Gastroesophageal sphincter (tissue), 4 donors: Measurements from ENCODE around the gene PRXL2B. TPM values are rescaled to one million over a fixed set of nuclear protein-coding genes. Genes with fewer than 3 reads are reported as not detected.

Source experiments
- ATAC-seq: fragments of 150-250 bp; one replicate; pipeline ENCODE4 v1.9.1; 2016; ENCODE audit warnings: mild to moderate bottlenecking, moderate library complexity
- H3K27ac ChIP-seq, 4 donors: fragments of 200-600 bp; sonication (generic) in 3 of 4; 1 replicate in 3 of 4; 2 replicates in 1 of 4; pipeline ENCODE4 v1.5.1; 2016 to 2019
- H3K27me3 ChIP-seq: fragments of 200-600 bp; sonication (generic); one replicate; pipeline ENCODE4 v1.5.1; 2019
- H3K36me3 ChIP-seq, 2 donors: fragments of 200-600 bp; sonication (generic); one replicate each; pipeline ENCODE4 v1.5.1; 2019; ENCODE audit warnings: control low read depth in 1 of 2
- H3K4me1 ChIP-seq, 3 donors: fragments of 200-600 bp; sonication (generic); 1 replicate in 2 of 3; 2 replicates in 1 of 3; pipeline ENCODE4 v1.5.1; 2016 to 2019; ENCODE audit warnings: control low read depth in 2 of 3
- H3K4me3 ChIP-seq, 2 donors: fragments of 200-600 bp; sonication (generic); one replicate each; pipeline ENCODE4 v1.5.1; 2019; ENCODE audit warnings: mild to moderate bottlenecking in 1 of 2, moderate library complexity in 1 of 2
- H3K9me3 ChIP-seq, 3 donors: fragments of 200-600 bp; sonication (generic); one replicate each; pipeline ENCODE4 v1.5.1; 2017 to 2019; ENCODE audit warnings: control low read depth in 2 of 3
- EP300 ChIP-seq: sonication (generic); formaldehyde crosslinking; IDR thresholded peaks from one replicate; pipeline ENCODE4 v1.6.1; 2017; ENCODE audit warnings: antibody characterized with exemption, mild to moderate bottlenecking
- POLR2A ChIP-seq, 2 donors: fragments of 450-650 bp; IDR thresholded peaks; one replicate each; pipeline ENCODE4 v1.6.1; 2017; ENCODE audit warnings: antibody characterized with exemption in 2 of 2, mild to moderate bottlenecking in 2 of 2, moderate library complexity in 1 of 2
- POLR2AphosphoS5 ChIP-seq: sonication (generic); formaldehyde crosslinking; IDR thresholded peaks from one replicate; pipeline ENCODE4 v1.6.1; 2017; ENCODE audit warnings: antibody characterized with exemption
- WGBS, 2 donors: methylation state at CpG; one replicate each; pipeline ENCODE4 v1.1.5; 2018; ENCODE audit warnings: low coverage in 1 of 2; 5-methylcytosine and 5-hydroxymethylcytosine counted together
- total RNA-seq, 4 donors: library from RNA; depleted of rRNA; stranded (reverse); fragments of >200 nt; gene quantifications; one replicate each; pipeline ENCODE4 v1.1.0, GENCODE V29; 2016
- TF ChIP-seq, protein P1 (sequence below), 4 experiments: fragments of 200-600 bp in 2 of 4; fragments of 450-650 bp in 2 of 4; sonication (generic) in 1 of 4; IDR thresholded peaks; one replicate each; pipeline ENCODE4 v1.5.1; 2017 to 2019; ENCODE audit warnings: antibody characterized with exemption in 4 of 4, mild to moderate bottlenecking in 2 of 4, moderate library complexity in 2 of 4

PRXL2B gene
- total RNA-seq, 4 donors from 2014 or later, result 6.5 to 24.1 (median 14.0) TPM

DNA sequence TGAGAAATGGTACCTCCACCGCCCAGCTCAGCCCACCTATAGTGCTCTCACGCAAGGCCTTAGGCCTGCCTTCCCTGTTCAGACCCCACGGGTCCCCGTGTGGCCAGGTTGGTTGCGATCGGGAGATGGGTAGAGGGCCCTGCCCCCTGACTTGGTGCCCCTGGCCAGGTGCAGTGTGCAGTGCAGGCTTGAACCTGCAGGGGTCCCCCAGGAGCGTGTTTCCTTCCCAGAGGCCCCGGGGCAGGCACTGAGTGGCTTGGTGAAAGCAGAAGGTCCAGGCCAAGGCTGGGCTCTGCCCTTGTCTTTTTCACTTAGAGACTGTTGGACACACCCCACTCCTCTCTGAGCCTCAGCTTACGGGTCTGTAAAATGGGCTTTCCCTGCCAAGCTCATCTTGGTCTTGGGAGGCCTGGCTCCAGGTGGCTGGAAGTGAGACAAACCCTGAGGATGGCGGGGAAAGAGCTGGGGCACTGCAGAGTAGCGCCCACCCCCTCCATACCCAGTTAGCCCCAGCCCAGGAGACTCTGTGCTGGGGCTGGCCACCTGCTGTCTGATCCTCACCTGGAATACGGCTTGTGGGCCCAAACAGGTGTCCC is 47.2 kb upstream of the PRXL2B start:
- 100% methylated on average over 1 of the region's 12 CpGs; no CpG with 5 or more reads in 1 of the 2 donors for WGBS, 2 donors
- no peaks in the 10 kb centered on the region for H3K9me3 ChIP-seq
- H3K27me3 ChIP-seq, result peaks cover 99% of the 10 kb centered on the region
- H3K4me3 ChIP-seq, result no peak overlapping the region
- no peaks in the 10 kb centered on the region for H3K36me3 ChIP-seq
- H3K4me1 ChIP-seq, result peaks cover 0 to 20% (median 0%) of the 10 kb centered on the region in 3 donors
- no peak for TF ChIP-seq POLR2A (IDR thresholded peaks at IDR 0.05)
- TF ChIP-seq POLR2AphosphoS5, result no peak
- TF ChIP-seq, protein P1, sequence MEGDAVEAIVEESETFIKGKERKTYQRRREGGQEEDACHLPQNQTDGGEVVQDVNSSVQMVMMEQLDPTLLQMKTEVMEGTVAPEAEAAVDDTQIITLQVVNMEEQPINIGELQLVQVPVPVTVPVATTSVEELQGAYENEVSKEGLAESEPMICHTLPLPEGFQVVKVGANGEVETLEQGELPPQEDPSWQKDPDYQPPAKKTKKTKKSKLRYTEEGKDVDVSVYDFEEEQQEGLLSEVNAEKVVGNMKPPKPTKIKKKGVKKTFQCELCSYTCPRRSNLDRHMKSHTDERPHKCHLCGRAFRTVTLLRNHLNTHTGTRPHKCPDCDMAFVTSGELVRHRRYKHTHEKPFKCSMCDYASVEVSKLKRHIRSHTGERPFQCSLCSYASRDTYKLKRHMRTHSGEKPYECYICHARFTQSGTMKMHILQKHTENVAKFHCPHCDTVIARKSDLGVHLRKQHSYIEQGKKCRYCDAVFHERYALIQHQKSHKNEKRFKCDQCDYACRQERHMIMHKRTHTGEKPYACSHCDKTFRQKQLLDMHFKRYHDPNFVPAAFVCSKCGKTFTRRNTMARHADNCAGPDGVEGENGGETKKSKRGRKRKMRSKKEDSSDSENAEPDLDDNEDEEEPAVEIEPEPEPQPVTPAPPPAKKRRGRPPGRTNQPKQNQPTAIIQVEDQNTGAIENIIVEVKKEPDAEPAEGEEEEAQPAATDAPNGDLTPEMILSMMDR (IDR thresholded peaks at IDR 0.05), result no peak
- TF ChIP-seq EP300, result no peak
- no peak for ATAC-seq
- H3K27ac ChIP-seq, result no peak overlapping the region

DNA sequence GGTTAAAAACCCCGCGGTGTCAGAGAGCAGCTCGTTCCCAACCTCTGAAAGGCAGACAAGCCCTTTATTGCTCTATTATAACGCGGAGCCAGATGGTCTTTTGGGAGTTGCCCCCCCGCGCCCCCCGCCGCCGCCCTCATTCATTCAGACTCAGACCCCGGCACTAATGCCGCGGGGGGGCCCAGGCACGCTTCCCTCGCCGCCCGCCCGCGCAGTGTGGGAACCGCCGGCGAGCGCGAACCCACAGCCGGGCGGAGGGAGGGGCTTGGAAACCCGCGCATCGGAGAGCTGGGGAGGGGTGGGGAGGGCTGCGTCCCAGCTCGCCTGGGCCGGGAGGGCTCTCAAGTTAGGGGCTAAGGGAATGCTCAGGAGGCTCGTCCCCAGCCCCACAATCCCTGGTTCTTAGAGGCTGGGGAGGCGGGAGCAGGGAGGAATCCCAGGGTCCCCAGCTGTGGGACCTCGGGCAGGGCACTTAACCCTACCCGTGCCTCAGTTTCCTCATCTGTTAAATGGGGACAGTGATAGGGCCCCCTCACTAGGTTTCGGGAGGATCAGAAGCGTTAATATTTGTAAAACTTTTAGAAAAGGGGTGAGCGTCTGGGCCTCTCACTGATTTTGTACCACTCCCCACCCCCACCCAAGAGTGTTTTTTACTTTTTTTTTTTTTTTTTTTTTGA is 45.6 kb upstream of the PRXL2B start:
- Histone ChIP-seq H3K4me3 (no peak overlapping the region), H3K4me1 (peaks cover 0 to 35% (median 13%) of the 10 kb centered on the region in 3 donors), H3K36me3 (no peaks in the 10 kb centered on the region), H3K9me3 (no peaks in the 10 kb centered on the region), H3K27me3 (peaks cover 99% of the 10 kb centered on the region), H3K27ac (no peak overlapping the region)
- no peak for ATAC-seq
- 100% methylated on average over 1 to 3 of the region's 39 CpGs for WGBS, 2 donors
- TF ChIP-seq POLR2A (IDR thresholded peaks at IDR 0.05) (no peak), POLR2AphosphoS5 (no peak), EP300 (no peak)
- TF ChIP-seq, protein P1 (IDR thresholded peaks at IDR 0.05), result no peak

DNA sequence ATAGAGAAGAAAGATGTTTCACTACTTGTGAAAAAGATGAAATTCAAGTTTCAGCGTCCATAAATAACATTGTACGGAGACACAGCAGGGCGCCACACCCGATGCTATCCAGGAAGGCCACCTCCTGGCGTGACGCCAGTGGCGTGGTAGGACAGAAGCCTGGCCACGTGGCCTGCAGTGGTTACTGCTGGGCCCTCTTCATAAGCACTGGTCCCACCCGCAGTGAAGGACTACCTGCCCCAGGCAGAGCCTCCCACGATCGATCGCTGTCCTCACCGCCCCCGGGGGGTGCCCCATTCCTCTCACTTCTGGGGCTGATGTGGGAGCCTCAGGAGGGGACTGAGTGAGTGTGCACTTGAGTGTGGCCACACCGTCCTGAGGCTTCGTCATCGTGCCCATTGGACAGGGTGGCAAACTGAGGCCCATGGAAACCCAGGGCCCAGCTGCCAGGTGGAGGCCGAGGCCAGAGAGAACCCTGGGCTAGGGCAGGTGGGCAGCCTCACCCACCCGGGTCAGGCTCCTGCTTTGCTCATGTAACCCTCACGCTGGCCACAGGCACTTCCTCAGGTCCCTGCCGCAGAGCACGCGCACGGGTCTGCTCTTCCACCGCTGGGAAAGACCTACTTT is 44.8 kb upstream of the PRXL2B start:
- TF ChIP-seq EP300, result no peak
- TF ChIP-seq, protein P1 (IDR thresholded peaks at IDR 0.05), result no peak
- TF ChIP-seq POLR2AphosphoS5, result no peak
- no peak for TF ChIP-seq POLR2A (IDR thresholded peaks at IDR 0.05)
- H3K27me3 ChIP-seq, result peaks cover 99% of the 10 kb centered on the region

DNA sequence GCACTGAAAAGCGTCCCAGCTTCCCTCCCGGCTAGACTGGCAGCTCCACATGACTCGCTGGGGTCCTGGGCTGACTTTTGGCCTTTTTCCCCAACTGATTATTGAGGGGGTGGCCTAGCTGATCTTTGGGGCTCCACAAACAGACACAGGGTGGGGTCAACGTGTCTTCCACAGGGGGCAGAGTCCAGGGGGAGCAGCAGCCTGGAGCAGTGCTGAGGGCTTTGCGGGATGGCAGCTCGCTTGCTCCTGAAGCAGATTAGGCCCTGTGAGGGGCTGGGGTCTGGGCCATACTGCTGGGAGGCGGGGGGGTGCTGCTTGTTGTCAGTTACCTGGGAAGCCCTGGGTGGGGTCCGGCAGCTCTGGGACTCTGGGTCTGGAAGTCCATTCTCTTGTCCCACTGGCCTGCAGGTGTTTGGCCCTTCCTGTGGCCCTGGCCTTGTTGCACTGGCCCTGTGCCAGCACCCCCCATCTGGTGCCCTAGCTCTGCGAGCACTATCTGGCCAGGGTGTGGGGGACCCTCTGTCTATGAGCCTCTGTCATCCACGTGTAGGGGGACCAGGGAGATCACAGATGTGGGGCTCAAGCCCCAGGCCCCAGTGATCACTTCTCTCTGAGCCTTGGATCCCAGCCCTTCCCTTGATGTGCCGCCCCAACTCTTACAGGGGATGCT is 44.2 kb upstream of the PRXL2B start:
- ATAC-seq, result no peak
- H3K4me3 ChIP-seq, result no peak overlapping the region
- no peaks in the 10 kb centered on the region for H3K9me3 ChIP-seq
- peaks cover 0 to 49% (median 23%) of the 10 kb centered on the region in 3 donors for H3K4me1 ChIP-seq
- no peaks in the 10 kb centered on the region for H3K36me3 ChIP-seq
- WGBS, 2 donors, result no CpG with 5 or more reads among the region's 11 CpGs
- peaks cover 99% of the 10 kb centered on the region for H3K27me3 ChIP-seq
- TF ChIP-seq POLR2AphosphoS5 (no peak), EP300 (no peak), POLR2A (IDR thresholded peaks at IDR 0.05) (no peak)
- TF ChIP-seq, protein P1 (IDR thresholded peaks at IDR 0.05), result no peak
- no peak overlapping the region for H3K27ac ChIP-seq

More for the DNA sequence above, 44.8 kb upstream of the PRXL2B start:
- H3K4me1 ChIP-seq, result peaks cover 0 to 43% (median 20%) of the 10 kb centered on the region in 3 donors
- H3K9me3 ChIP-seq, result no peaks in the 10 kb centered on the region
- ATAC-seq, result no peak
- no peak overlapping the region for H3K4me3 ChIP-seq
- no peaks in the 10 kb centered on the region for H3K36me3 ChIP-seq
- no peak overlapping the region for H3K27ac ChIP-seq
- WGBS, 2 donors, result 44 to 75% methylated on average over 4 to 18 of the region's 25 CpGs
